GM23248 (cell line): Measurements from ENCODE around the gene SKAP1.

Experiments
- EZH2 ChIP-seq: fragments of 200-600 bp; sonication (generic); IDR thresholded peaks from 2 replicates; pipeline ENCODE4 v1.6.1; 2018; ENCODE audit warnings: antibody characterized with exemption, mild to moderate bottlenecking; ENCODE audit not compliant: insufficient read depth, poor library complexity, severe bottlenecking
- EZH2phosphoT487 ChIP-seq: fragments of 200-600 bp; sonication (generic); IDR thresholded peaks from 2 replicates; pipeline ENCODE4 v1.6.1; 2018; ENCODE audit warnings: antibody characterized with exemption, moderate library complexity, mild to moderate bottlenecking, low read depth; ENCODE audit not compliant: insufficient read depth

GRCh38 chr17:48240562-48241130, 189.4 kb downstream of the SKAP1 start:
- no peak for TF ChIP-seq EZH2phosphoT487
- no peak for TF ChIP-seq EZH2
